Mesodermal cell (in vitro differentiated cells): Measurements from ENCODE around the gene PTPRN2.
"Not testable (repeated sequence)": the region's sequence is repeated elsewhere in the genome, so short reads cannot be mapped to it uniquely, and the experiment has no call there.

ENCODE experiments used
- H3K27ac ChIP-seq: 2 replicates; pipeline ENCODE4 v1.7.0; 2013; ENCODE audit warnings: mild to moderate bottlenecking, low read depth, low read length, moderate library complexity; ENCODE audit not compliant: severe bottlenecking
- H3K36me3 ChIP-seq: 2 replicates; pipeline ENCODE4 v1.7.1; 2013; ENCODE audit warnings: mild to moderate bottlenecking, low read length, moderate library complexity; ENCODE audit not compliant: control insufficient read depth, insufficient read depth
- H3K4me1 ChIP-seq: one replicate; pipeline ENCODE4 v1.7.1; 2013; ENCODE audit warnings: mild to moderate bottlenecking, low read length; ENCODE audit not compliant: insufficient read depth, control insufficient read depth, poor library complexity, severe bottlenecking
- H3K4me3 ChIP-seq: 2 replicates; pipeline ENCODE4 v1.7.0; 2013; ENCODE audit warnings: low read length, control low read depth, mild to moderate bottlenecking; ENCODE audit not compliant: insufficient read depth, poor library complexity, severe bottlenecking; ENCODE audit errors: extremely low read depth
- H3K9me3 ChIP-seq: 2 replicates; pipeline ENCODE4 v1.7.1; 2013; ENCODE audit warnings: mild to moderate bottlenecking, low read length, moderate library complexity; ENCODE audit not compliant: control insufficient read depth
- WGBS, 2 experiments: methylation state at CpG; one replicate each; pipeline ENCODE4 v1.1.5; 2013; ENCODE audit warnings: missing lambda C conversion rate in 2 of 2; ENCODE audit not compliant: insufficient coverage in 2 of 2; 5-methylcytosine and 5-hydroxymethylcytosine counted together

The PTPRN2 gene

DNA sequence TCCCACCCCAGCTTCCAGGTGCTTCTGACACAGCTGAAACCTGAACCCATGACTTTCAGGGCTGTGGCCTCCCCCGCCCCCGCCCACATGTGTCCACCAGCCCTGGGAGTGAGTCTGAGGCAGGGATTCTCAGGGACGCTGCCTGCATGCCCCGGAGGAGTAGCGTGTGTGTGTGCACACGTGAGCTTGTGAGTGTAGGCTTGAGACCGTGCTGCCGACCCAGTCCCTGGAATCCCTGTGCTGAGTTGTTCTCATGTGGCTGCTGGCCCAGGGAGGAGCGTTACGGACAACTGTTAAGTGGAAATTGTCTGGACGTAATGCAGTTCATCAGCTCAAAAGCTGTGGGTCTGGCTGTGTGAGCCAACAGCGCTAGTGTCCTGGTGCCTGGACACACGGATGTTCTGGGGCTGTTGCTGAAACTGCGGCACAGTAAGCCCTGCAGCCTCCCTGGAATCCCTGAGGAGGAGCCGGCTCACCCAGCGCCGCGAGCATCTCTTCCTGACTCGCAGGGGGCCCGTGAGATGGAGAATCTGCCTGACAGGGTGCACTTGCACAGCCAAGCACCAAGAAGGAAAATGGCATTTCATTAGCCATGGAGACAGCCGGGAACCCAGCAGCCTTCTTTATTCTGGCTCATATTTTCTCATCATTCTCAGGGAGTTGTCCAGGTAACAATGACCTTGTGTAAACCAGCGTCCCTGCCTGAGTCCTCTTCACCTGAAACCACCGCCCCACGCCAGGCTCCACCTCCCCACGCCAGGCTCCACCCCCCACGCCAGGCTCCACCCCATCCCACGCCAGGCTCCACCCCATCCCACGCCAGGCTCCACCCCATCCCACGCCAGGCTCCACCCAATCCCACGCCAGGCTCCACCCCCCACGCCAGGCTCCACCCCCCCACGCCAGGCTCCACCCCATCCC, 603.9 kb downstream of the PTPRN2 start:
- Histone ChIP-seq H3K9me3 (peaks cover 75% of the 10 kb centered on the region), H3K27ac (no peak overlapping the region), H3K4me3 (no peak overlapping the region), H3K4me1 (no peaks in the 10 kb centered on the region), H3K36me3 (no peaks in the 10 kb centered on the region)
- WGBS, 2 experiments, result 90 to 91% methylated on average over 21 of the region's 32 CpGs

DNA sequence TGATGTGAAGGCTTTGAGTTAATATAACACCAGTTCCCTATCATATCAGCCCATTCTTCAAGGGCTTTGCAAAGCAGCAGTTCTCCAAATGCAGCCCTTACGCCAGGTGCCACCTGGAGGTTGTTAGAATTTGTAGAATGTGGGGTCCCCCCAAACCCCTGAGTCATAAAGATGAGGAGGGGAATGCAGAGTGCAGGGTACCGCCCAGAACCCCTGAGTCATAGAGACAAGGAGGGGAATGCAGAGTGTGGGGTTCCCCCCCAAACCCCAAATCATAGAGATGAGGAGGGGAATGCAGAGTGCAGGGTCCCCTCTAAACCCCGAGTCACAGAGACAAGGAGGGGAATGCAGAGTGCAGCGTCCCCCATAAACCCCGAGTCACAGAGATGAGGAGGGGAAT, 605.8 kb downstream of the PTPRN2 start:
- Histone ChIP-seq H3K4me1 (no peaks in the 10 kb centered on the region), H3K4me3 (no peak overlapping the region), H3K36me3 (no peaks in the 10 kb centered on the region), H3K27ac (no peak overlapping the region), H3K9me3 (peaks cover 76% of the 10 kb centered on the region)
- WGBS, 2 experiments, result 68 to 90% methylated on average over 3 to 4 of the region's 5 CpGs

DNA sequence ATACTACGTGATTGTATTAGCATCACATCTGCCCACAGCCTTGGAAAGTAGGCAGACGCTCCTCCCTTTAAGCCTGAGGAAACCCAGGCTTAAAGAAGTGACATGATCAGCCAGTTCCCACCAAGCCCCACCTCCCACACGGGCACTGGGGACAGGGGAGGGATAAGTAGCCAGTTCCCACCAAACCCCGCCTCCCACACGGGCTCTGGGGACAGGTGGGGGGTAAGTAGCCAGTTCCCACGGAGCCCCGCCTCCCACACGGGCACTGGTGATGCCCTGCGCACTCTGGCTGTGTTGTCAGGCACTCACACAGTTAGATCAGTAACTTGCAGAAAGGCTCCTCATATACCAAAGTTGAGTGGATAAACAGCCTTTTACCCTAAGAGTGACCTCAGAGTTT, 606.8 kb downstream of the PTPRN2 start:
- no peaks in the 10 kb centered on the region for H3K36me3 ChIP-seq
- WGBS, 2 experiments, result 54 to 74% methylated on average over 6 of the region's 9 CpGs
- H3K9me3 ChIP-seq, result peaks cover 79% of the 10 kb centered on the region
- H3K4me1 ChIP-seq, result no peaks in the 10 kb centered on the region
- H3K4me3 ChIP-seq, result no peak overlapping the region
- no peak overlapping the region for H3K27ac ChIP-seq

DNA sequence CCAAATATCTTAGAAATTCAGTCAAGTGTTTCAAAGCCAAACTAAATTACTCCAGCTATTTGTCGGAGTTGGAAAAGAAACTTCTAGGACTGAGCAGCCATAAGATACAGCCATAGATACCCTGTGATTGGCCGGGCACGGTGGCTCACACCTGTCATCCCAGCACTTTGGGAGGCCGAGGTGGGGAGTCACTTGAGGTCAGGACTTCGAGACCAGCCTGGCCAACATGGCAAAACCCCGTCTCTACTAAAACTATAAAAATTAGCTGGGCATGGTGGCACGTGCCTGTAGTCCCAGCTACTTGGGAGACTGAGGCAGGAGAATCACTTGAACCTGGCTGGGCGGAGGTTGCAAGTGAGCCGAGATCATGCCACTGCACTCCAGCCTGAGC, 607.3 kb downstream of the PTPRN2 start:
- not testable (repeated sequence) for H3K4me1 ChIP-seq, H3K36me3 ChIP-seq, H3K27ac ChIP-seq, H3K4me3 ChIP-seq
- H3K9me3 ChIP-seq, result peaks cover 79% of the 10 kb centered on the region
- 48 to 66% methylated on average over 7 of the region's 9 CpGs for WGBS, 2 experiments

DNA sequence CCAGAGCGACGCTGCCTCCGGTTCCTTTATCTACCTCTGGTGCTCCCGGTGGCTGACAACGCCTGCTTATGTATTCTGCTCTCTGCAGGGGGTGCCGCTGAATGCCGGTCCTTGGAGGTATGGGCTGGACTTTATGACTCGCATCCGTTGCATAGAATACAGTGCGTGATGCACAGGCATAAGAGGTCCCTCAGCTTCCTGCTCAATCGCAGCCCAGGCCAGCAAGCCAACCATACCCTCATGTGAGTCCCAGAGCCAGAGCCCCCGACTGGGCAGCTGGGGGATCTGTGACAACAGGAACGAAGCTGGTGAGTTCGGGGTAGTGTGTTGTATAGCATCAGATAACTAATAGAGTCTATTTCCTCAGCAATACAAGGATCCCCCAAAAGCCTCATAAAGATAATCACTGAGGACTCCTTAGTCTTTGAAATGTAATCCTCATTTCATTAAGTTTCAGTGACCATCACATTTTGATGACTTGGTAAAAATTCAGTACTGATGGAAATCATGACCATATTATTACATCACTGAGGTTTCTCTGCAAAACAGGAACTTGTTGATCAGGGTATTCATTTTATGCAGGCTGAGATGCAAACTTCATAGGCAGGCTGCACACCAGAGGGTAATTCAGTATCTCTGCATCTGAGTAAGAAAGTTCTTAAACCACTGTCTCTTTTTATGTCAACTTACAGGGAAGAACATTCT, 607.8 kb downstream of the PTPRN2 start:
- peaks cover 79% of the 10 kb centered on the region for H3K9me3 ChIP-seq
- H3K27ac ChIP-seq, result no peak overlapping the region

DNA sequence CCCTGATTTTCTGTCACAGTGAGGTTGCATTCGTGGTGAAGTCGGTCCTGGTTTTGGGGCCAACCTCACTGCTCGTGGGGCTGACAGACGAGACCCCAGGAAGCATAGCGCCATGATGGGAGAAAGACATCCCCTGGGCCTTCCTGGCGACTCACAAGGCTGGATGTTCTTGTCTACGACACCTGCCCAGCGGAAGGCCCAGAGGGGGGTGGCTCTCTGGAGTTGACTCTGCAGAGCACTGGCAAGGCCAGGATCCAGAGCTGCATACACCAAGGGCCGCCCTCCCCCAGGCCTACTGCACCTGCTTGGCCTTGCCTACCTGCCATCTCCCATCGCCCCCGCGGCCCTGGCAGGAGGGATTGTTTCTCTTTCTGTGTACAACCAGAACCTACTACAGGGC, 608.9 kb downstream of the PTPRN2 start:
- Histone ChIP-seq H3K36me3 (no peaks in the 10 kb centered on the region), H3K4me1 (no peaks in the 10 kb centered on the region), H3K4me3 (no peak overlapping the region), H3K9me3 (peaks cover 84% of the 10 kb centered on the region), H3K27ac (no peak overlapping the region)
- WGBS, 2 experiments, result 71 to 75% methylated on average over 7 to 9 of the region's 12 CpGs

More for the DNA sequence above, 607.8 kb downstream of the PTPRN2 start:
- Histone ChIP-seq H3K4me3 (no peak overlapping the region), H3K36me3 (no peaks in the 10 kb centered on the region), H3K4me1 (no peaks in the 10 kb centered on the region)
- WGBS, 2 experiments, result 78 to 94% methylated on average over 9 to 11 of the region's 14 CpGs

DNA sequence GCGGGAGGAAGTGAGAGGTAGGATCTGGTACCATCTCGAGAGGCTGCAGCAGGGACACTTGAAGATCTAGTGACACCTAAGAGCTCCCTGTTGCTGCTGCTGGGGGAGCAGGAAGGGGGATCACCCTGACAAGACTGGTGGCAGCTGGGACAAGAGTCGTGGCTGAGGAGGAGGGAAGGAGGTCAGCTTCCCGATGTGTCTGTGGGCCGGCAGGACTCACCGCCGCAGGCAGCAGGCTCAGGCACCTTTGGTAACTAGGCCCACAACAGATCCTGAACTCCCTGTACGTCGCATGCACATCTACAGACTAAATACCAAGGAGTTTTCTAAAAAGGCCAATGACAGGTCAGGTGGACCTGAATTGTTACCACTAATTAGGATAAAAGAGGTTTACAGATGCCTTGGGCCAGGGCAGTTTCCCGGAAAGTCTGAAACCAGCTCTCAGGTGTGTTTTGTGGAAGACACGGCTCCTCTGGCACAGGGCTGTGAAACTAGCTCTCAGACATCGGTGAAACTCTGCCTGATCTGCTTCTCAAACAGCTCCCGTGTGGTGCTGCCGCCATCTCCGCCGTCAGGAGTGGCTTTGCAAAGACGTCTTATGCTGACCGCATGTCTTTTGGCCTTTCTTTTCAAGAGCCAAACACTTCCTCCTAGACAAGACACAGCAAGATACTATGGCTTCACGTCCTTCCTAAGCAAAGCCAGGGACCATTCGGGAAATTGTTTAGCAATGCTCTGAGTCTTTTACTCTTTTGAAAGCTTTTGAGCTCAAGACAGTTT, 609.7 kb downstream of the PTPRN2 start:
- no peak overlapping the region for H3K4me3 ChIP-seq
- peaks cover 87% of the 10 kb centered on the region for H3K9me3 ChIP-seq
- no peaks in the 10 kb centered on the region for H3K36me3 ChIP-seq
- H3K4me1 ChIP-seq, result no peaks in the 10 kb centered on the region
- WGBS, 2 experiments, result 79 to 81% methylated on average over 15 to 20 of the region's 20 CpGs
- H3K27ac ChIP-seq, result no peak overlapping the region

DNA sequence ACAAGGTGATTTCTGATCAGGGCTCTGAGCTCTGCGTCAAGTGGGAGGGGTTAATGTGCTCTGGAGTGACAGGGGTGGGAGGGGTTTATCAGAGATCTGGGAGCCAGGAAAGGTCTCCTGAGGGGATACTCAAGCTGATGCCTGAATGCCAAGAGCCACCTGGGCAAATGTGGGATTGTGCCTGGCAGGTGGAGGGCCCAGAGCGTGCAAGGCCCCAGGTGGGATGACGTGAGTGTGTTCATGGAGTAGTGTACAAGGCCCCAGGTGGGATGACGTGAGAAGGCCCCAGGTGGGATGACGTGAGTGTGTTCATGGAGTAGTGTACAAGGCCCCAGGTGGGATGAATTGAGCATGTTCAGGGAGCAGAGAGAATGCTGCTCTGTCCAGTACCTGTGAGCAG, 610.3 kb downstream of the PTPRN2 start:
- Histone ChIP-seq H3K36me3 (no peaks in the 10 kb centered on the region), H3K4me1 (no peaks in the 10 kb centered on the region), H3K27ac (no peak overlapping the region), H3K4me3 (no peak overlapping the region), H3K9me3 (peaks cover 86% of the 10 kb centered on the region)
- WGBS, 2 experiments, result 52% methylated on average over 4 to 5 of the region's 5 CpGs

DNA sequence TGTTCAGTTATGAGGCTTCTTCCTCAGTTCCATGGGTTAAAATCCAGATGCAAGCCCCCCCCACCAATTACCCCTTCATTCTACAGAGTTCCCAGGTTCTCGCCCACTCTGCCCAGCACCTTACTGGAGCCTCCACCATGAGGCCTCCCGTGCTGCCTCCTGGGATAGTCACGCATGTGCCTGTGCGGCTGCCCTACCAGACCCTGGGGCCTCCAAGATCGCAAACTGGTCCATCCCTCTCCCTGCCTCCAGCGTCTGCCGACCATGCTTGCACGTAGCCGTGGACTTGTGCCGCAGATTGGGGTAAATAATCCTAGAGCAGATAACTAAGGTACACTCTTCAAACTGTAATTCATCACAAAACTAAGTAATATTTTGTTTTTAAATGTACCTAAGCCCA, 611.2 kb downstream of the PTPRN2 start:
- Histone ChIP-seq H3K4me3 (no peak overlapping the region), H3K4me1 (no peaks in the 10 kb centered on the region), H3K9me3 (peaks cover 85% of the 10 kb centered on the region), H3K36me3 (no peaks in the 10 kb centered on the region), H3K27ac (no peak overlapping the region)
- 71 to 74% methylated on average over 4 to 5 of the region's 10 CpGs for WGBS, 2 experiments

DNA sequence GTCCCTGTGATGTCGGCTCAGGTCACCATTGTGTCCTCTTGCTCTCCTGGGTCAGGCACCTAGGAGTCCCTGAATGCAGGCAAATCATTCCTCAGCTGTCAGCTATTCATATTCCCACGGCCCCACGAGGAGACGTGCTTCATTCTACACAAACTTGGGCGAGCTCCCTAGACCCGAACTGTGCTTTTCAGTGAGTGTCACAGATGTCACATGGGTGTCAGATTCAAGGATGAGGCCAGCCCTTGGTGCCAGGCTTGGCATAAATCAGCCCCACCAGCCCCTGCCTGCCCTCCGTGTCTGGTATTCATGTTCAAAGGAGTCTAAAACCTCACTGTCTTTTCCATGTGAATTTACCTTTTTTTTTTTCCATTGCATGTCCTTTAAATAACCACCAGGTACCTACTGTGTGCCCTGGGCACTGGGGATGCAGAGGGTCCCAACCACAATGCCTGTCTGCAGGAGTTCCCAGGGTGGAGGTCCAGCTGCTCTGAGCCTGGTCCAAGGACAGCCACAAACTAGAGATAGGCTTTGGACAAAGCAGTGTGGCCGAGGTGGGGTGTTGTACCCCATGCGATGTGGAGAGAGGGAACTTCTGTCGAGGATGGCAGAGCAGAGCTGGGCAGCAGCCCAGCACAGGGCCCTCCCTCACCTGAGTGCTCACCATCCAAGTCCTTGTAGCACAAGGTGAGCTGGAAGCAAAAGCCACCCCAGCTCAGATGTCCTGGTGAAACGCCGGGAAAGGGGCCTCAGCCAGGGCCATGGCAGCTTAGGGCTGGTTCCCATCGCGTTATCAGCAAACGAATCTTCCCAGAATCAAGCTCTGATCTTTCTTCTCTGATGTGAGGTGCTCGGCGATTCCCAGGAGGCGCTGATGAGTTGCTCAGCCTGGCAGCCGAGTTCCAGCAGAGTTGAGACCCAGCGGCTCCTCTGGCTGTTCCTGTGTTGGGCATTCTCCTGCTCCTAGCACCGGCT, 611.9 kb downstream of the PTPRN2 start:
- Histone ChIP-seq H3K27ac (no peak overlapping the region), H3K9me3 (peaks cover 87% of the 10 kb centered on the region), H3K4me3 (no peak overlapping the region), H3K4me1 (no peaks in the 10 kb centered on the region), H3K36me3 (no peaks in the 10 kb centered on the region)
- WGBS, 2 experiments, result 75 to 77% methylated on average over 21 of the region's 21 CpGs
